H1 (cell line): ENCODE data around the gene PAWR.

Source experiments
- CHD2 ChIP-seq: IDR thresholded peaks from 2 replicates; pipeline ENCODE4 v1.6.1; 2012; ENCODE audit warnings: low read length, improper control_type of control experiment
- CTCF ChIP-seq, 3 experiments: IDR thresholded peaks; 1 replicate in 2 of 3; 2 replicates in 1 of 3; pipeline versions ENCODE4 v1.5.1 to v1.6.1; 2011; ENCODE audit warnings: low read length in 3 of 3, mild to moderate bottlenecking in 3 of 3, inconsistent platforms in 2 of 3, low read depth in 1 of 3, moderate library complexity in 1 of 3; ENCODE audit not compliant: insufficient read depth in 1 of 3; ENCODE audit errors: control extremely low read depth in 1 of 3
- EZH2 ChIP-seq: fragments of 200-600 bp; sonication (generic); IDR thresholded peaks from 2 replicates; pipeline ENCODE4 v1.7.1; 2012; ENCODE audit warnings: low read depth, mild to moderate bottlenecking, moderate library complexity, low read length, inconsistent platforms; ENCODE audit not compliant: severe bottlenecking
- KDM5A ChIP-seq: fragments of 200-600 bp; IDR thresholded peaks from 2 replicates; pipeline ENCODE4 v1.7.1; 2012; ENCODE audit warnings: mild to moderate bottlenecking, low read length, inconsistent platforms, mixed read lengths
- POLR2A ChIP-seq, 2 experiments: IDR thresholded peaks; 1 replicate in 1 of 2; 2 replicates in 1 of 2; pipeline ENCODE4 v1.6.1; 2011; ENCODE audit warnings: low read depth in 2 of 2, low read length in 2 of 2, mild to moderate bottlenecking in 2 of 2; ENCODE audit errors: control extremely low read depth in 1 of 2
- POLR2AphosphoS5 ChIP-seq: IDR thresholded peaks from 2 replicates; pipeline ENCODE4 v1.6.1; 2011; ENCODE audit warnings: low read depth, low read length
- RAD21 ChIP-seq, 2 experiments: IDR thresholded peaks in 1 of 2; conservative IDR thresholded peaks in 1 of 2; 2 replicates each; pipeline ENCODE4 v1.6.1; 2011; ENCODE audit warnings: low read depth in 2 of 2, low read length in 2 of 2, improper control_type of control experiment in 1 of 2, inconsistent platforms in 1 of 2, mild to moderate bottlenecking in 1 of 2, moderate library complexity in 1 of 2
- RFX5 ChIP-seq: IDR thresholded peaks from 2 replicates; pipeline ENCODE4 v1.6.1; 2011; ENCODE audit warnings: low read depth, low read length, improper control_type of control experiment, borderline replicate concordance
- SIN3A ChIP-seq, 2 experiments: IDR thresholded peaks in 1 of 2; conservative IDR thresholded peaks in 1 of 2; 2 replicates each; pipeline ENCODE4 v1.6.1; 2011 to 2012; ENCODE audit warnings: low read length in 2 of 2, improper control_type of control experiment in 1 of 2, low read depth in 1 of 2, mild to moderate bottlenecking in 1 of 2
- SP1 ChIP-seq: IDR thresholded peaks from 2 replicates; pipeline ENCODE4 v1.6.1; 2011; ENCODE audit warnings: low read depth, low read length
- TAF1 ChIP-seq: IDR thresholded peaks from 2 replicates; pipeline ENCODE4 v1.6.1; 2011; ENCODE audit warnings: mild to moderate bottlenecking, low read depth, low read length

DNA sequence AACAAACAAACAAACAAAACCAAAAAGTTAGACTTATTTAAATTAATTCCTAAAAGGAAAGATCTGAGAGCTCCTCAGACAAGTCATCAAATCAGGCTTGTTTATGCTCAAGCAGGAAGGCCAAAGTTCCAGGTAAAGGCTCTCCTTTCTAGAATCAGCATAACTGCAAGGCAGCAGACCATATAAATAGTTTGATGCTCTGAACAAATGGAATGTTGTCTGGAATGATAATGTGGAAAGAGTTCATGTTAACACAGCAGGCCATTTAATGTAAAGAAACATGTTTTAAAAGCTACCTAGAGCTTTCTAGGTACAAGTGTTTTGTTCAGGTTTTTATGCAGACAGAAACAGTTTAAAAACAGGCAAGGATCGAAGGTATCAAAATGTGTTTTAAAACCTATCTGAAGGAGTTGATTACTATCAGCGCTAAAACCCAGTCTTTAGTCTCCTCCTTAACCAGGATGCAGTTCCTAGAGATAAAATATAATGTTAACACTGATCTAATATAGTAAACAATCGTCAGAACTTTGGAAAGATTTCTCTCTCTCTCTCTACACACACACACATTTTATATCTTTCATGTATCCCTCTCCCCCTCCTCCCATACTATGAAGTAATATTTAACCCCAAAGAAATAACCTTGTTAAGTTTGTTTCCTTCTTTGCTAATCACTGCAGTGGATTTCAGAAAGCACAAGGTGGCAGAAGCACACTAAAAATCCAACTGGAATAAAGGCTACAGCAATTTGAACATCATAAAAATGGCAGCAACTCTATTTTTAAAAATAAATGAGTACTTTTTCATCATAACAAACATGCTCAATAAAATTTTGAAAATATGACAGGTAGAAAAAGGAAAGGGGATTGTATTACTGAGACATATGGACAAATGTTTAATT is 135.5 kb downstream of the PAWR start:
- TF ChIP-seq SP1 (no peak), RAD21 (IDR thresholded peaks at IDR 0.05 in 1 of 2, conservative IDR thresholded peaks at IDR 0.05 in 1 of 2; ENCODE audit: low read depth in 2 of 2, low read length in 2 of 2) (peak; percentile 68 to 76), CTCF (IDR thresholded peaks at IDR 0.05; ENCODE audit: control extremely low read depth in 1 of 3, insufficient read depth in 1 of 3, low read depth in 1 of 3, low read length in 3 of 3) (peak in 2 of 3 experiments; percentile 40 to 41; a peak in 2 of 4 replicates), TAF1 (no peak), SIN3A (conservative IDR thresholded peaks at IDR 0.05 in 1 of 2, IDR thresholded peaks at IDR 0.05 in 1 of 2; ENCODE audit: low read depth in 1 of 2, low read length in 2 of 2) (no peak), EZH2 (no peak), POLR2AphosphoS5 (no peak), KDM5A (no peak), POLR2A (IDR thresholded peaks at IDR 0.05; ENCODE audit: control extremely low read depth in 1 of 2, low read depth in 2 of 2, low read length in 2 of 2) (no peak), RFX5 (no peak), CHD2 (no peak)
